ENCODE data around the gene PML.
"Not testable (repeated sequence)": the region's sequence is repeated elsewhere in the genome, so short reads cannot be mapped to it uniquely, and the experiment has no call there.

The PML gene

GRCh38 chr15:73959012-73959581 lies 35.4 kb upstream of the PML start:
- peak; percentile 13 for DNase-seq

- DNase-seq, result no peak
These were observed 34.7 kb upstream of the PML start for GRCh38 chr15:73959801-73960200.

- not testable (repeated sequence) for DNase-seq
These were observed 33.9 kb upstream of the PML start for GRCh38 chr15:73960472-73961070.

- no peak for DNase-seq
These were observed 32.1 kb upstream of the PML start for GRCh38 chr15:73962433-73962832.

GRCh38 chr15:73964736-73965093 lies 29.8 kb upstream of the PML start:
- DNase-seq, result peak; percentile 71

GRCh38 chr15:73965094-73965757 lies 29.3 kb upstream of the PML start:
- DNase-seq, result no peak

- DNase-seq, result no peak
These were observed 28.8 kb upstream of the PML start for GRCh38 chr15:73965758-73966113.

- no peak for DNase-seq
These were observed 26.1 kb upstream of the PML start for GRCh38 chr15:73968461-73968860.

- DNase-seq, result no peak
These were observed 25.3 kb upstream of the PML start for GRCh38 chr15:73969151-73969759.

GRCh38 chr15:73972984-73973682 lies 21.4 kb upstream of the PML start:
- peak; percentile 67 for DNase-seq

GRCh38 chr15:73973683-73974200 lies 20.8 kb upstream of the PML start:
- DNase-seq, result not testable (repeated sequence)

GRCh38 chr15:73975440-73976125 lies 18.9 kb upstream of the PML start:
- DNase-seq, result not testable (repeated sequence)

GRCh38 chr15:73978896-73979295 lies 15.6 kb upstream of the PML start:
- DNase-seq, result no peak

GRCh38 chr15:73979636-73980035 lies 14.9 kb upstream of the PML start:
- DNase-seq, result no peak

- DNase-seq, result peak; percentile 43
These were observed 12.7 kb upstream of the PML start for GRCh38 chr15:73981761-73982221.

- DNase-seq, result peak; percentile 80
These were observed 12.1 kb upstream of the PML start for GRCh38 chr15:73982222-73982962.

GRCh38 chr15:73983211-73983727 lies 11.2 kb upstream of the PML start:
- DNase-seq, result peak; percentile 90

- DNase-seq, result no peak
These were observed 10.7 kb upstream of the PML start for GRCh38 chr15:73983773-73984172.

GRCh38 chr15:73984208-73984979 lies 10.1 kb upstream of the PML start:
- DNase-seq, result no peak

GRCh38 chr15:73985101-73985873 lies 9.2 kb upstream of the PML start:
- no peak for DNase-seq

Data from kidney glomerular epithelial cell (primary cell).